ENCODE data around the gene F2RL2. TPM values are rescaled to one million over a fixed set of nuclear protein-coding genes. Genes with fewer than 3 reads are reported as not detected.

The F2RL2 gene
- total and polyA plus RNA-seq, 7 donors: not detected

- DNase-seq (no peak), ATAC-seq (no peak)
- intact Hi-C loops (cut with DNase I): no loop called here
- Histone ChIP-seq H3K4me1 (no peaks in the 10 kb centered on the region), H3K27ac (no peak overlapping the region), H3K4me3 (no peak overlapping the region), H3K36me3 (ENCODE audit: insufficient read depth in 1 of 2, low read depth in 1 of 2) (no peaks in the 10 kb centered on the region), H3K9me3 (no peaks in the 10 kb centered on the region), H3K27me3 (ENCODE audit: insufficient read depth in 3 of 3, low read length in 2 of 3) (no peaks in the 10 kb centered on the region)
- WGBS, 3 donors: 78 to 91% (median 82%) methylated on average over 2 of the region's 2 CpGs
- TF ChIP-seq CTCF (IDR thresholded peaks at IDR 0.05): no peak
Observed at GRCh38 chr5:76667495-76667894, 44.3 kb upstream of the F2RL2 start.

DNA sequence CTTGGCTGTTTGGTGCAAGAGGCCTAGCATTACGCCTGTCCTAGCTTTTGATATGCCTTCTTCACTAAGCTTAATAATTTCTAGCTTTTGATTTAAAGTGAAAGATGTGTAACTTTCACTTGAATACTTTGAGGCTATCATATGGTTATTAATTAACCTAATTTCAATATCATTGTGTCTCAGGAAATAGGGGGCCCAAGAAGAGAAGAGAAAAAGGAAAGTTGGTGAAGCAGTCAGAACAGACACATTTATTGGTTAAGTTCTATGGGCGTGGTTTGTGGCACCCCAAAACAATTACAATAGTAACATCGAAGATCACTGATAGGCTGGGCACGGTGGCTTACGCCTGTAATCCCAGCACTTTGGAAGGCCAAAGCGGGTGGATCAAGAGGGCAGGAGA, 40.9 kb upstream of the F2RL2 start:
- H3K9me3 ChIP-seq: no peaks in the 10 kb centered on the region
- H3K27ac ChIP-seq: no peak overlapping the region
- H3K27me3 ChIP-seq (ENCODE audit: insufficient read depth in 3 of 3, low read length in 2 of 3): no peaks in the 10 kb centered on the region
- no peak overlapping the region for H3K4me3 ChIP-seq
- H3K36me3 ChIP-seq (ENCODE audit: insufficient read depth in 1 of 2, low read depth in 1 of 2): no peaks in the 10 kb centered on the region
- no peak for TF ChIP-seq CTCF (IDR thresholded peaks at IDR 0.05)
- DNase-seq: no peak
- ATAC-seq: no peak
- H3K4me1 ChIP-seq: no peaks in the 10 kb centered on the region
- 92 to 95% (median 95%) methylated on average over 6 of the region's 6 CpGs for WGBS, 3 donors
- intact Hi-C loops (cut with DNase I): no loop called here

- TF ChIP-seq CTCF (IDR thresholded peaks at IDR 0.05): no peak
- 61 to 74% (median 69%) methylated on average over 3 of the region's 3 CpGs for WGBS, 3 donors
- Histone ChIP-seq H3K27me3 (ENCODE audit: insufficient read depth in 3 of 3, low read length in 2 of 3) (no peaks in the 10 kb centered on the region), H3K27ac (no peak overlapping the region), H3K4me3 (no peak overlapping the region), H3K4me1 (no peaks in the 10 kb centered on the region), H3K9me3 (no peaks in the 10 kb centered on the region), H3K36me3 (ENCODE audit: insufficient read depth in 1 of 2, low read depth in 1 of 2) (no peaks in the 10 kb centered on the region)
- ATAC-seq: no peak
- intact Hi-C loops (cut with DNase I): no loop called here
- no peak for DNase-seq
Observed at GRCh38 chr5:76663573-76663972, 40.4 kb upstream of the F2RL2 start.

GRCh38 chr5:76662521-76662920, 39.3 kb upstream of the F2RL2 start:
- intact Hi-C loops (cut with DNase I): no loop called here
- 94 to 96% (median 95%) methylated on average over 5 of the region's 5 CpGs for WGBS, 3 donors
- DNase-seq: no peak
- ATAC-seq: no peak
- H3K27ac ChIP-seq: no peak overlapping the region
- no peaks in the 10 kb centered on the region for H3K36me3 ChIP-seq (ENCODE audit: insufficient read depth in 1 of 2, low read depth in 1 of 2)
- H3K4me3 ChIP-seq: no peak overlapping the region
- H3K27me3 ChIP-seq (ENCODE audit: insufficient read depth in 3 of 3, low read length in 2 of 3): no peaks in the 10 kb centered on the region
- no peaks in the 10 kb centered on the region for H3K4me1 ChIP-seq
- TF ChIP-seq CTCF (IDR thresholded peaks at IDR 0.05): no peak
- no peaks in the 10 kb centered on the region for H3K9me3 ChIP-seq

GRCh38 chr5:76660360-76660759, 37.2 kb upstream of the F2RL2 start:
- Histone ChIP-seq H3K4me3 (no peak overlapping the region), H3K4me1 (no peaks in the 10 kb centered on the region), H3K36me3 (ENCODE audit: insufficient read depth in 1 of 2, low read depth in 1 of 2) (no peaks in the 10 kb centered on the region), H3K27me3 (ENCODE audit: insufficient read depth in 3 of 3, low read length in 2 of 3) (no peaks in the 10 kb centered on the region), H3K9me3 (no peaks in the 10 kb centered on the region), H3K27ac (no peak overlapping the region)
- intact Hi-C loops (cut with DNase I): no loop called here
- DNase-seq (no peak), ATAC-seq (no peak)
- WGBS, 3 donors: 60 to 76% (median 74%) methylated on average over 2 of the region's 2 CpGs
- TF ChIP-seq CTCF (IDR thresholded peaks at IDR 0.05): no peak

All from psoas muscle (tissue), 8 donors.